ENCODE results near the gene IL1RN. TPM values are rescaled to one million over a fixed set of nuclear protein-coding genes. Genes with fewer than 3 reads are reported as not detected.

IL1RN gene
- total and polyA plus RNA-seq, 2 of the 13 experiments (the other 11 are each of a cell fraction or from before 2014, with no cell fraction given): 21.2 to 101 TPM

GRCh38 chr2:113167115-113167932, 39.9 kb downstream of the IL1RN start (continued):
- TF ChIP-seq ZBTB40 (IDR thresholded peaks at IDR 0.05) (no peak), ZBTB40 (CRISPR knock-in tag; IDR thresholded peaks at IDR 0.05) (peak; percentile 95), CBX5 (CRISPR knock-in tag; IDR thresholded peaks at IDR 0.05; ENCODE audit: borderline replicate concordance) (peak; percentile 92; the same call in 1 of the 2 replicates), ZNF563 (CRISPR knock-in tag; IDR thresholded peaks at IDR 0.05) (peak; percentile 95), KDM5A (IDR thresholded peaks at IDR 0.05; ENCODE audit: borderline replicate concordance, low read length) (no peak), ZNF589 (CRISPR knock-in tag; conservative IDR thresholded peaks at IDR 0.05) (peak; percentile 99), SRF (IDR thresholded peaks at IDR 0.05; ENCODE audit: low read depth, low read length) (0 out of 2 replicates have a peak, but pooled peaks have one; percentile 12), SIN3B (IDR thresholded peaks at IDR 0.05; ENCODE audit: low read length) (no peak), ZNF576 (CRISPR knock-in tag; IDR thresholded peaks at IDR 0.05) (no peak), ZSCAN5A (CRISPR knock-in tag; IDR thresholded peaks at IDR 0.05; ENCODE audit: borderline replicate concordance) (0 out of 2 replicates have a peak, but pooled peaks have one; percentile 74), ZBTB14 (CRISPR knock-in tag; IDR thresholded peaks at IDR 0.05) (no peak), DMTF1 (CRISPR knock-in tag; IDR thresholded peaks at IDR 0.05) (peak; percentile 82; the same call in 1 of the 2 replicates), ZNF292 (CRISPR knock-in tag; IDR thresholded peaks at IDR 0.05; ENCODE audit: borderline replicate concordance, low read depth) (peak; percentile 99), TOE1 (CRISPR knock-in tag; IDR thresholded peaks at IDR 0.05) (no peak)
